Uterus (tissue), 2 donors: ENCODE results near the gene DST.

Source experiments
- CTCF ChIP-seq, 4 experiments: fragments of 200-600 bp in 2 of 4; fragments of 450-650 bp in 2 of 4; sonication (generic) in 2 of 4; IDR thresholded peaks; one replicate each; pipeline ENCODE4 v1.5.1; 2016 to 2019; ENCODE audit warnings: antibody characterized with exemption in 4 of 4, mild to moderate bottlenecking in 2 of 4, moderate library complexity in 1 of 4
- POLR2A ChIP-seq, 2 donors: fragments of 450-650 bp; IDR thresholded peaks; one replicate each; pipeline ENCODE4 v1.6.1; 2016; ENCODE audit warnings: antibody characterized with exemption in 2 of 2, mild to moderate bottlenecking in 1 of 2, moderate library complexity in 1 of 2

GRCh38 chr6:56659721-56660380 is 17.2 kb upstream of the DST start:
- TF ChIP-seq POLR2A (IDR thresholded peaks at IDR 0.05) (no peak), CTCF (IDR thresholded peaks at IDR 0.05) (no peak)
